H9 (cell line): ENCODE measurements around the gene NR2F1-AS1. TPM values are rescaled to one million over a fixed set of nuclear protein-coding genes. Genes with fewer than 3 reads are reported as not detected.

Source experiments
- DNase-seq: peaks from one replicate; pipeline ENCODE4 v3.0.0-alpha.2; 2017
- H2AFZ ChIP-seq: one replicate; pipeline ENCODE4 v1.6.1; 2013; ENCODE audit warnings: mild to moderate bottlenecking, low read length, control low read depth, moderate library complexity
- H2AK5ac ChIP-seq: 2 replicates; pipeline ENCODE4 v1.6.1; 2013; ENCODE audit warnings: low read length, control low read depth, mixed read lengths; ENCODE audit not compliant: insufficient read length
- H2BK120ac ChIP-seq: one replicate; pipeline ENCODE4 v1.6.1; 2013; ENCODE audit warnings: low read depth, mild to moderate bottlenecking, low read length, control low read depth, inconsistent platforms; ENCODE audit not compliant: poor library complexity, severe bottlenecking
- H2BK12ac ChIP-seq: 2 replicates; pipeline ENCODE4 v1.6.1; 2013; ENCODE audit warnings: low read length, control low read depth, mixed read lengths, low read depth; ENCODE audit not compliant: insufficient read length
- H2BK15ac ChIP-seq: 2 replicates; pipeline ENCODE4 v1.6.1; 2013; ENCODE audit warnings: low read depth, low read length, control low read depth
- H2BK20ac ChIP-seq: one replicate; pipeline ENCODE4 v1.6.1; 2013; ENCODE audit warnings: low read depth, mild to moderate bottlenecking, low read length, control low read depth, inconsistent platforms; ENCODE audit not compliant: poor library complexity, severe bottlenecking
- H2BK5ac ChIP-seq: 2 replicates; pipeline ENCODE4 v1.6.1; 2013; ENCODE audit warnings: low read length, control low read depth, mixed read lengths; ENCODE audit not compliant: insufficient read length
- H3K14ac ChIP-seq: 2 replicates; pipeline ENCODE4 v1.6.1; 2013; ENCODE audit warnings: low read length, control low read depth; ENCODE audit not compliant: insufficient read depth
- H3K18ac ChIP-seq: 2 replicates; pipeline ENCODE4 v1.6.1; 2013; ENCODE audit warnings: low read depth, mild to moderate bottlenecking, mixed read lengths, low read length, control low read depth; ENCODE audit not compliant: insufficient read length
- H3K23ac ChIP-seq: 2 replicates; pipeline ENCODE4 v1.6.1; 2013; ENCODE audit warnings: low read length, control low read depth, mixed read lengths, low read depth; ENCODE audit not compliant: insufficient read length
- H3K23me2 ChIP-seq: 2 replicates; pipeline ENCODE4 v1.6.1; 2013; ENCODE audit warnings: low read depth, mild to moderate bottlenecking, mixed read lengths, low read length, control low read depth; ENCODE audit not compliant: insufficient read length, poor library complexity, severe bottlenecking
- H3K27ac ChIP-seq: 2 replicates; pipeline ENCODE4 v1.5.1; 2013; ENCODE audit warnings: low read length, control low read depth, mixed read lengths, low read depth; ENCODE audit not compliant: insufficient read length
- H3K27me3 ChIP-seq: 2 replicates; pipeline ENCODE4 v1.6.1; 2013; ENCODE audit warnings: low read length, control low read depth, inconsistent platforms; ENCODE audit not compliant: insufficient read depth
- H3K4ac ChIP-seq: 2 replicates; pipeline ENCODE4 v1.6.1; 2013; ENCODE audit warnings: low read depth, mild to moderate bottlenecking, control low read depth, inconsistent platforms, low read length, moderate library complexity
- H3K4me1 ChIP-seq: 2 replicates; pipeline ENCODE4 v1.6.1; 2013; ENCODE audit warnings: low read length, control low read depth, inconsistent platforms; ENCODE audit not compliant: insufficient read depth
- H3K4me2 ChIP-seq: 2 replicates; pipeline ENCODE4 v1.6.1; 2013; ENCODE audit warnings: low read length, control low read depth, mixed read lengths; ENCODE audit not compliant: insufficient read length, insufficient read depth
- H3K56ac ChIP-seq: 2 replicates; pipeline ENCODE4 v1.6.1; 2013; ENCODE audit warnings: low read depth, mild to moderate bottlenecking, mixed read lengths, low read length, control low read depth; ENCODE audit not compliant: insufficient read length
- H3K79me1 ChIP-seq: 2 replicates; pipeline ENCODE4 v1.6.1; 2013; ENCODE audit warnings: low read depth, mild to moderate bottlenecking, moderate library complexity, low read length, control low read depth, inconsistent platforms; ENCODE audit not compliant: insufficient read depth, poor library complexity, severe bottlenecking
- H3K79me2 ChIP-seq: 2 replicates; pipeline ENCODE4 v1.6.1; 2013; ENCODE audit warnings: low read length, control low read depth, inconsistent platforms; ENCODE audit not compliant: insufficient read depth
- H3K9ac ChIP-seq: 2 replicates; pipeline ENCODE4 v1.6.1; 2013; ENCODE audit warnings: low read length, control low read depth, mixed read lengths; ENCODE audit not compliant: insufficient read length; ENCODE audit errors: extremely low read depth
- H3K9me3 ChIP-seq: one replicate; pipeline ENCODE4 v1.6.1; 2013; ENCODE audit warnings: low read depth, low read length, inconsistent platforms; ENCODE audit not compliant: control insufficient read depth
- H3T11ph ChIP-seq: one replicate; pipeline ENCODE4 v1.6.1; 2013; ENCODE audit warnings: mild to moderate bottlenecking, low read length, control low read depth, inconsistent platforms
- H4K20me1 ChIP-seq: one replicate; pipeline ENCODE4 v1.6.1; 2013; ENCODE audit not compliant: control insufficient read depth, insufficient read length, insufficient read depth
- H4K5ac ChIP-seq: 2 replicates; pipeline ENCODE4 v1.6.1; 2013; ENCODE audit warnings: low read depth, mild to moderate bottlenecking, mixed read lengths, low read length, control low read depth; ENCODE audit not compliant: insufficient read length
- H4K8ac ChIP-seq: replicated peaks from 2 replicates; pipeline ENCODE4 v1.6.1; 2013; ENCODE audit warnings: low read length, control low read depth, mixed read lengths, low read depth; ENCODE audit not compliant: insufficient read length
- H4K91ac ChIP-seq: 2 replicates; pipeline ENCODE4 v1.6.1; 2013; ENCODE audit warnings: low read depth, mild to moderate bottlenecking, moderate library complexity, mixed read lengths, low read length, control low read depth; ENCODE audit not compliant: insufficient read length
- H3K27ac Mint-ChIP-seq, 3 experiments: 2 replicates in 2 of 3; 3 replicates in 1 of 3; pipeline ENCODE4 v1.8.0; 2020 to 2021; ENCODE audit warnings: mixed read lengths in 3 of 3, mild to moderate bottlenecking in 1 of 3, moderate library complexity in 1 of 3
- H3K27me3 Mint-ChIP-seq: 2 replicates; pipeline ENCODE4 v1.8.0; 2021; ENCODE audit warnings: low read depth, mild to moderate bottlenecking, moderate library complexity, mixed read lengths
- H3K36me3 Mint-ChIP-seq, 3 experiments: 2 replicates in 2 of 3; 3 replicates in 1 of 3; pipeline ENCODE4 v1.8.0; 2020 to 2021; ENCODE audit warnings: low read depth in 3 of 3, mixed read lengths in 3 of 3; ENCODE audit not compliant: insufficient read depth in 1 of 3
- H3K4me1 Mint-ChIP-seq, 2 experiments: 2 replicates each; pipeline ENCODE4 v1.8.0; 2020; ENCODE audit warnings: mixed read lengths in 2 of 2
- H3K4me3 Mint-ChIP-seq, 2 experiments: 2 replicates in 1 of 2; 3 replicates in 1 of 2; pipeline ENCODE4 v1.8.0; 2020 to 2021; ENCODE audit warnings: mild to moderate bottlenecking in 2 of 2, mixed read lengths in 2 of 2, moderate library complexity in 1 of 2
- H3K9me3 Mint-ChIP-seq, 2 experiments: 2 replicates in 1 of 2; 3 replicates in 1 of 2; pipeline ENCODE4 v1.8.0; 2020; ENCODE audit warnings: mild to moderate bottlenecking in 2 of 2, mixed read lengths in 2 of 2, moderate library complexity in 1 of 2
- WGBS: extraction: QIAGEN DNeasy Blood & Tissue Kit; methylation state at CpG from one replicate; pipeline ENCODE4 v1.1.7; 2013; ENCODE audit warnings: missing lambda C conversion rate, low lambda C conversion rate, mixed read lengths; ENCODE audit not compliant: insufficient read length; ENCODE audit errors: extremely low coverage; 5-methylcytosine and 5-hydroxymethylcytosine counted together
- total RNA-seq: library from RNA; stranded (reverse); gene quantifications from 2 replicates; pipeline ENCODE4 v1.2.1, GENCODE V29; 2021
- TF ChIP-seq, protein P1 (sequence below): fragments of 200-600 bp; sonication (generic); conservative IDR thresholded peaks from 3 replicates; pipeline ENCODE4 v1.8.0; 2021; ENCODE audit warnings: antibody characterized with exemption, mild to moderate bottlenecking

The NR2F1-AS1 gene
- total RNA-seq, 1 experiment from 2014 or later: 1.9 TPM

- Mint-ChIP-seq H3K9me3 (peaks cover 0 to 4% of the 10 kb centered on the region in 2 experiments; a peak in 2 of 5 replicates), H3K27ac (no peak overlapping the region), H3K36me3 (no peaks in the 10 kb centered on the region; a peak in 1 of 7 replicates), H3K4me1 (no peaks in the 10 kb centered on the region), H3K27me3 (no peaks in the 10 kb centered on the region), H3K4me3 (no peak overlapping the region)
- Histone ChIP-seq H3K56ac (no peak overlapping the region), H3K9me3 (no peaks in the 10 kb centered on the region), H3K18ac (no peak overlapping the region), H3K79me1 (no peaks in the 10 kb centered on the region), H4K20me1 (no peaks in the 10 kb centered on the region), H3K23me2 (no peaks in the 10 kb centered on the region), H3K79me2 (no peaks in the 10 kb centered on the region), H3K9ac (no peak overlapping the region), H3K27ac (no peak overlapping the region), H2BK15ac (no peak overlapping the region), H3K23ac (no peak overlapping the region), H2AFZ (no peak overlapping the region), H3K4me2 (no peak overlapping the region), H3K27me3 (no peaks in the 10 kb centered on the region), H2BK120ac (no peak overlapping the region), H3K4me1 (no peaks in the 10 kb centered on the region), H4K91ac (no peak overlapping the region), H3T11ph (no peak overlapping the region), H3K4ac (no peak overlapping the region), H2BK20ac (no peak overlapping the region), H2BK5ac (no peak overlapping the region), H2BK12ac (no peak overlapping the region), H3K14ac (no peak overlapping the region), H2AK5ac (no peak overlapping the region), H4K5ac (no peak overlapping the region), H4K8ac (no peak overlapping the region)
- WGBS: no CpG with 5 or more reads among the region's 4 CpGs
- DNase-seq: no peak
- TF ChIP-seq, protein P1, sequence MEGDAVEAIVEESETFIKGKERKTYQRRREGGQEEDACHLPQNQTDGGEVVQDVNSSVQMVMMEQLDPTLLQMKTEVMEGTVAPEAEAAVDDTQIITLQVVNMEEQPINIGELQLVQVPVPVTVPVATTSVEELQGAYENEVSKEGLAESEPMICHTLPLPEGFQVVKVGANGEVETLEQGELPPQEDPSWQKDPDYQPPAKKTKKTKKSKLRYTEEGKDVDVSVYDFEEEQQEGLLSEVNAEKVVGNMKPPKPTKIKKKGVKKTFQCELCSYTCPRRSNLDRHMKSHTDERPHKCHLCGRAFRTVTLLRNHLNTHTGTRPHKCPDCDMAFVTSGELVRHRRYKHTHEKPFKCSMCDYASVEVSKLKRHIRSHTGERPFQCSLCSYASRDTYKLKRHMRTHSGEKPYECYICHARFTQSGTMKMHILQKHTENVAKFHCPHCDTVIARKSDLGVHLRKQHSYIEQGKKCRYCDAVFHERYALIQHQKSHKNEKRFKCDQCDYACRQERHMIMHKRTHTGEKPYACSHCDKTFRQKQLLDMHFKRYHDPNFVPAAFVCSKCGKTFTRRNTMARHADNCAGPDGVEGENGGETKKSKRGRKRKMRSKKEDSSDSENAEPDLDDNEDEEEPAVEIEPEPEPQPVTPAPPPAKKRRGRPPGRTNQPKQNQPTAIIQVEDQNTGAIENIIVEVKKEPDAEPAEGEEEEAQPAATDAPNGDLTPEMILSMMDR: no peak
Observed at GRCh38 chr5:93545872-93546271, 35.1 kb downstream of the NR2F1-AS1 start.
